Gastroesophageal sphincter (tissue), 3 donors: ENCODE results near the gene DRC7.

Source experiments
- POLR2A ChIP-seq, 2 donors: fragments of 450-650 bp; IDR thresholded peaks; one replicate each; pipeline ENCODE4 v1.6.1; 2017; ENCODE audit warnings: antibody characterized with exemption in 2 of 2, mild to moderate bottlenecking in 2 of 2, moderate library complexity in 1 of 2
- POLR2AphosphoS5 ChIP-seq: sonication (generic); formaldehyde crosslinking; IDR thresholded peaks from one replicate; pipeline ENCODE4 v1.6.1; 2017; ENCODE audit warnings: antibody characterized with exemption
- TF ChIP-seq, protein P1 (sequence below), 4 experiments: fragments of 200-600 bp in 2 of 4; fragments of 450-650 bp in 2 of 4; sonication (generic) in 1 of 4; IDR thresholded peaks; one replicate each; pipeline ENCODE4 v1.5.1; 2017 to 2019; ENCODE audit warnings: antibody characterized with exemption in 4 of 4, mild to moderate bottlenecking in 2 of 4, moderate library complexity in 2 of 4

DNA sequence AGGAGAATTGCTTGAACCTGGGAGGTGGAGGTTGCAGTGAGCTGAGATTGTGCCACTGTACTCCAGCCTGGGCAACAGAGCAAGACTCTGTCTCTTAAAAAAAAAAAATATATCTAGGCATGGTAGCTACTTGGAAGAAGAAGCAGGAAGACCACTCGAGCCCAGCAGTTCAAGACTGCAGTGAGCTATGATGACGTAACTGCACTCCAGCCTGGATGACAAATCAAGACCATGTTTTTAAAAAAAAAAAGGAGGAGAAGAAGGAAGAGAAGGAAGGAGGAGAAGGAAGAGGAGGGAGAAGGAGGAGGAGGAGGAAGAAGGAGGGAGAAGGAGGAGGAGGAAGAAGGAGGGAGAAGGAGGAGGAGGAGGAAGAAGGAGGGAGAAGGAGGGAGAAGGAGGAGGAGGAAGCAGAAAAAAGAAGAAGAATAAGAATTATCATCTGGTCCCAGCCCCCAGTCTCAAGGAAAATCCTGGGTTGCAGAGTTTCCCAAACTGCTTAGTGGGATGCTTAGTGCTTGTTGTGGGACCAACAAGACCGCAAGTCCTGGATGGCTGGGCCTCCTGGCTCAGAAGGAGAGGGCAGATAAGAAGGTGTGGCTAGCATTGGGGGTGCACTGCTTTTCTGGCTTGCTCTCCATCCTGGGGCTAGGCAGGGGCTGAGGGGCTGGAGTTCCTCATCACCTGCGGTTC, 3.7 kb upstream of the DRC7 start:
- TF ChIP-seq POLR2A (IDR thresholded peaks at IDR 0.05) (no peak), POLR2AphosphoS5 (no peak)
- TF ChIP-seq, protein P1, sequence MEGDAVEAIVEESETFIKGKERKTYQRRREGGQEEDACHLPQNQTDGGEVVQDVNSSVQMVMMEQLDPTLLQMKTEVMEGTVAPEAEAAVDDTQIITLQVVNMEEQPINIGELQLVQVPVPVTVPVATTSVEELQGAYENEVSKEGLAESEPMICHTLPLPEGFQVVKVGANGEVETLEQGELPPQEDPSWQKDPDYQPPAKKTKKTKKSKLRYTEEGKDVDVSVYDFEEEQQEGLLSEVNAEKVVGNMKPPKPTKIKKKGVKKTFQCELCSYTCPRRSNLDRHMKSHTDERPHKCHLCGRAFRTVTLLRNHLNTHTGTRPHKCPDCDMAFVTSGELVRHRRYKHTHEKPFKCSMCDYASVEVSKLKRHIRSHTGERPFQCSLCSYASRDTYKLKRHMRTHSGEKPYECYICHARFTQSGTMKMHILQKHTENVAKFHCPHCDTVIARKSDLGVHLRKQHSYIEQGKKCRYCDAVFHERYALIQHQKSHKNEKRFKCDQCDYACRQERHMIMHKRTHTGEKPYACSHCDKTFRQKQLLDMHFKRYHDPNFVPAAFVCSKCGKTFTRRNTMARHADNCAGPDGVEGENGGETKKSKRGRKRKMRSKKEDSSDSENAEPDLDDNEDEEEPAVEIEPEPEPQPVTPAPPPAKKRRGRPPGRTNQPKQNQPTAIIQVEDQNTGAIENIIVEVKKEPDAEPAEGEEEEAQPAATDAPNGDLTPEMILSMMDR (IDR thresholded peaks at IDR 0.05), result no peak
